ENCODE results near the gene IFI27L2.

IFI27L2 gene

DNA sequence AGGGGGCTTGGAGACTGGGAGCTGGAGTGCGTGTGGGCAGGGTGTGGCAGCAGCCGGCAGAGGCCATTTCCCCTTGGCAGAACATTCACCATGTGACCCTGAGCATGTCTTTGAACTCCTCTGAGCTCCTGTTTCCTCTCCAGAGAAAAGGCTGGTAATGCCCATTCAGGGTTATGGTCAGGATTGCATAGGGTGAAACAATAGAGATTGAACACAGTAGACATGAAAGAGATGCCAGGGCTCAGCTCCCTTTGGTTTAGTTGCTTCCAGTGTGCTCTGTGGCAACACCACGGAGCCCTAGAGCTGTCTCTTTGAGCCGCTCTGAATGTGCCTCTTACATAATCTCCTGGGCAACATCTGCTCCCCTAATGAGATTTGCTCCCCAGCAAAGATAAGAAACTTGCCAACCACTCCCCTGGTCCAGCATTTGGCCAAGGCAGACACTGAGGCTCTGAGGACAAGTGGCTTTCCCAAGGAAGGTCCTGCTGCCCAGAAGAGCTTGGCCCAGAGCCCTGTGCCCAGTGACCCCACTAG is 14.3 kb downstream of the IFI27L2 start:
- Histone ChIP-seq H3K27me3 (no peaks in the 10 kb centered on the region), H4K20me1 (no peaks in the 10 kb centered on the region), H3K4me1 (0 out of 2 replicates have a peak, but pooled peaks cover 7% of the 10 kb centered on the region), H3K27ac (no peak overlapping the region), H3K4me3 (no peak overlapping the region), H3K9me3 (peaks cover 12% of the 10 kb centered on the region), H3K36me3 (no peaks in the 10 kb centered on the region), H3K4me2 (no peak overlapping the region), H3K9ac (no peak overlapping the region)
- no peak for TF ChIP-seq Cebpa-rat (IDR thresholded peaks at IDR 0.05)

DNA sequence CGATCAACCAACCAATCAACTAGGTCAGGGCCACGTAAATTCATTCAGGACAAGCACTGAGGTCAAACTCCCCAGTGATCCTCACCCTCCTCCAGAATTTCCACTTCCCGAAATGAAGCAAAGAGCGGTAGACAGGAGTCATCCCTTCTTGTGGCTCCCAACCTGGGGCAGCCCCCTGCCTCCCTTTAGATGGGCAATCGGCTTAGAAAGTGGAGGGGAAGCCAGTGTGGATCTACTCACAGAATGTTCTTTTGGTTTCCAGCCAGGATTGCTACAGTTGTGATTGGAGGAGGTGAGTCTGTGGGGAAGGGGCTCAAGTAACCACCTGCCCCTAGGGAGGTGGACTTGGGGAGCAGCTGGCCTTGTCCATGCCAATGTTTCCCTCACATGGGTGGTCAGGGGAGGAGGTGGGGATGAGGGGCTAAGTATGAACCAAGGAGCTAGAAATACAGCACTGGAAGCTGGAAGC is 14.8 kb downstream of the IFI27L2 start:
- no peaks in the 10 kb centered on the region for H3K36me3 ChIP-seq
- TF ChIP-seq Cebpa-rat (IDR thresholded peaks at IDR 0.05) = no peak
- H3K4me2 ChIP-seq = no peak overlapping the region
- H3K4me1 ChIP-seq = 0 out of 2 replicates have a peak, but pooled peaks cover 7% of the 10 kb centered on the region
- no peak overlapping the region for H3K27ac ChIP-seq
- H3K4me3 ChIP-seq = no peak overlapping the region
- H3K9ac ChIP-seq = no peak overlapping the region
- H4K20me1 ChIP-seq = no peaks in the 10 kb centered on the region
- peaks cover 7% of the 10 kb centered on the region for H3K9me3 ChIP-seq
- H3K27me3 ChIP-seq = no peaks in the 10 kb centered on the region

DNA sequence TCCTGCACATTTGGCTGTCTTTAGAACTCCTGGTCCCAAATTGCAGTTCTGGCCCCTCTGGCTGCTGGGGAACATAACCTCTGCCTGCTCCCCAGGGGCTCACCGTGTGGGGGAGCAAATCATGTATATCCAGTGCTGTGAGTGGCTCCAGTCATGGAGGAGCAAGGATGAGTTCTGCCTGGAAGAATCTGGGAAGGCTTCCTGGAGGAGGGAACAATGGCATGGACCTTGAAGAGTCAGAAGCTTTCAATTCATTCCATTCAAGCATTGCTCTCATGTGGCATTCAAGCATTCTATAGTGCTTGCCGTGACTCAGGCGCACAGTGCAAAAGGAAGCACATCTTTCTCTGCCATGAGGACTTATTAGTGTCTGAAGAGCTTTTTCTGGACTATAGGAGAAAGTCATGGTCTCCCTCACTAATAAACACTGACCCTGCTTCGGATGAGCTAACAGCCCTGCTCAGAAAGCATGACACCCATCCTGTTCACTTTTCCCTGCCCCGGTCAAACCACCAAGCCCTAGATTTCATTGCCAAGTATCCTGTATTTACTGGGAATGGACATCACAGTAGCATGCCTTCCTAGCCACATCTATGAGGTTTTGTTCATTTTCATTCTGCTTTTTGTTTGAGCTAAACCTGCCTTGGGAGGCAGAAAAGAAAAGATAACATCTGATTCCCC is 15.4 kb downstream of the IFI27L2 start:
- no peak for TF ChIP-seq Cebpa-rat (IDR thresholded peaks at IDR 0.05)
- Histone ChIP-seq H3K36me3 (no peaks in the 10 kb centered on the region), H3K4me2 (no peak overlapping the region), H3K4me3 (no peak overlapping the region), H4K20me1 (no peaks in the 10 kb centered on the region), H3K27ac (no peak overlapping the region), H3K4me1 (0 out of 2 replicates have a peak, but pooled peaks cover 7% of the 10 kb centered on the region), H3K9me3 (peaks cover 2% of the 10 kb centered on the region), H3K9ac (no peak overlapping the region), H3K27me3 (no peaks in the 10 kb centered on the region)

DNA sequence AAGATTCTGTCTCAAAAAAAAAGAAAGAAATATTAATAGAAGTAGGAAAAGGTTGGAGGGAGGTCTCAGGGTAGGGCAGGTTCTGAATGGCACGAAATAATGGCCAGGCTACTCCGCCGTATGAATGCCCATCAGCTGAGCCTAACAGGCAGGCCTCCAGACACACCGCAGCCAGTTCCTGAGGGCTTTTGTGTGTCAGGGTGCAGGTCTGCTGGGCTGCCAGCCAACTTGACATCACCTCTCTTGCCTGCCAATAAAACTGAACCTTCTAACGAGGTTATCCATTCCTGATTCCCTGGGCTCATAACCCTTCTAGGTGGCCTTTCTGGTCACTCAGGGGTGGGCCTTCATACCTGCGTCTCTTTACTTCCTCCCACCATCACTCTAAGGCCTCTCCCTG is 15.9 kb downstream of the IFI27L2 start:
- H3K4me1 ChIP-seq = 0 out of 2 replicates have a peak, but pooled peaks cover 7% of the 10 kb centered on the region
- H3K27me3 ChIP-seq = no peaks in the 10 kb centered on the region
- no peak overlapping the region for H3K27ac ChIP-seq
- no peak overlapping the region for H3K4me2 ChIP-seq
- no peak overlapping the region for H3K4me3 ChIP-seq
- TF ChIP-seq Cebpa-rat (IDR thresholded peaks at IDR 0.05) = no peak
- no peaks in the 10 kb centered on the region for H4K20me1 ChIP-seq
- H3K9ac ChIP-seq = no peak overlapping the region
- no peaks in the 10 kb centered on the region for H3K9me3 ChIP-seq
- H3K36me3 ChIP-seq = no peaks in the 10 kb centered on the region

DNA sequence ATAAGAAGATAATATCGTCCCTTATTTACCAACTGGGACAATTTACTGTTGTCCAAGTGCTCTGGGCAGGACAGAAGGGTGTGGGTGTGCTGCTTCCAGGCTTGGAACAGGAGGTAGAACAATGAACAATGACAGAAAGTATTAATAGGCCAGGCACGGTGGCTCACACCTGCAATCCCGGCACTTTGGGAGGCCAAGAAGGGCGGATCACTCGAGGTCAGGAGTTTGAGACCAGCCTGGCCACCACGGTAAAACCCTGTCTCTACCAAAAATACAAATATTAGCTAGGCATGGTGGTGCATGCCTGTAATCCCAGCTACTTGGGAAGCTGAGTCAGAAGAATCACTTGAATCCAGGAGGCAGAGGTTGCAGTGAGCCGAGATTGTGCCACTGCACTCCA is 16.3 kb downstream of the IFI27L2 start:
- no peak overlapping the region for H3K4me3 ChIP-seq
- no peaks in the 10 kb centered on the region for H4K20me1 ChIP-seq
- H3K36me3 ChIP-seq = no peaks in the 10 kb centered on the region
- H3K27me3 ChIP-seq = no peaks in the 10 kb centered on the region
- H3K27ac ChIP-seq = no peak overlapping the region
- no peak overlapping the region for H3K9ac ChIP-seq
- no peaks in the 10 kb centered on the region for H3K9me3 ChIP-seq
- 0 out of 2 replicates have a peak, but pooled peaks cover 7% of the 10 kb centered on the region for H3K4me1 ChIP-seq
- no peak for TF ChIP-seq Cebpa-rat (IDR thresholded peaks at IDR 0.05)
- no peak overlapping the region for H3K4me2 ChIP-seq

DNA sequence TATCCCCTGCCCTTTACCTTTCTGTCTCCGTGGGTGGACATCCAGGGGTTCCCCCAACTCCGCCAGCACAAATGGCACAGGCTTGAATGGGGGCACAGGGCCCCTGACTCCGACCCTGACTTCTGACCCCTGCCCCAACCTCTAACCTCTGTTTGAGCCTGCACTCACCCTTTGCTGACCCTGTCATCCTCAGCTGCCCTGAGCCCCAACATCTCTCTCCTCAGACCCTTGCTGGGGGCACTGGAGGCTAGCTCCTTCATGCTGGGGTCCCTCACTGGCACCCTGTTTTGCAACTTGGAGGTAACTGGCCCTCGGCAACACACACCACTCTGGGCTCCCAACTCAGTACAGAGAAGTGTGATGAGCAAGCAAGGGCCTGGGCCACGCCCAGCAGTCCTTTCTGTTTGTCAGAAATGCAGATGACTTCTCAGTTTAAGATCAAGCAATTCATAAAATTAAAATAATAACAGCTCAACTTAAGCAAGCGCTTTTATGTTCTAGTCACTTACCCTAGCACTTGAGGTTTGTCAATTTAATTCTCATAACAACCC is 16.8 kb downstream of the IFI27L2 start:
- H4K20me1 ChIP-seq = no peaks in the 10 kb centered on the region
- H3K9me3 ChIP-seq = no peaks in the 10 kb centered on the region
- H3K27ac ChIP-seq = no peak overlapping the region
- H3K27me3 ChIP-seq = no peaks in the 10 kb centered on the region
- H3K9ac ChIP-seq = no peak overlapping the region
- no peak overlapping the region for H3K4me2 ChIP-seq
- H3K4me3 ChIP-seq = no peak overlapping the region
- H3K36me3 ChIP-seq = no peaks in the 10 kb centered on the region
- 0 out of 2 replicates have a peak, but pooled peaks cover 7% of the 10 kb centered on the region for H3K4me1 ChIP-seq
- TF ChIP-seq Cebpa-rat (IDR thresholded peaks at IDR 0.05) = no peak

DNA sequence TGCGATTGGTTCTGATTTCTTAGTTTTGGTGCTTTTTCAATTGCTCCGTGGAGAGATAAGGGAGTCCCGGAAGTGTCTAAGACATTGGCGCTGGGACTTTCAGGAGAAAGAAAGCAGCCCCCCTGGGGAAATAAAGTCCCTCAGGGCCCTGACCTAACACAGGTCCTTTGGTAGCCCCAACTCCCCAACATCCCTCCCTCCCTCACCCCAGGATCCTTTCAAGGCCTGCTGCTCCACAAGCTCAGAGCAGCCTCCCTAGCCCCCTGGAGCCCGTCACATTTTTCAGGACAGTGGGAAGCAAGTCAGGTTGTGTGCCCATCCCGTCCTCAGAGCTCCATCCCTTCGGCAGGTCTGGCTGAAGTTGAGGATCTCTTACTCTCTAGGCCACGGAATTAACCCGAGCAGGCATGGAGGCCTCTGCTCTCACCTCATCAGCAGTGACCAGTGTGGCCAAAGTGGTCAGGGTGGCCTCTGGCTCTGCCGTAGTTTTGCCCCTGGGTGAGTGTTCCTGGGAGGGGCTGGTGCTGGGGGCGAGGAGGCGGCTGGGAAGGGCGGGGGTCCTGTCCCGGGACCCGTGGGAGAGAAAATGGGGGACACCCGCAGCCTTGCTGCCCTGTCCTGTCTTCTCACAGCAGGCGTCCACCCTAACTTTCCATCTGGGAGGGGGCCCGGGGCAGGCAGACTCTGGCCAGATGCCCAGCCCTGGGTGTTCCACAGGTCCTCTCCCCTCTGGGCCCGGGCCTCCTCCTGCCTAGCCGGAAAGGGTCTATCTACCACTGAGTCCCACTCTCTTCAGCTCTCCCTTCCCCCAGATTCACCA is 17.9 kb downstream of the IFI27L2 start:
- Histone ChIP-seq H3K9ac (no peak overlapping the region), H3K27me3 (no peaks in the 10 kb centered on the region), H3K4me2 (no peak overlapping the region), H4K20me1 (no peaks in the 10 kb centered on the region), H3K9me3 (no peaks in the 10 kb centered on the region), H3K27ac (no peak overlapping the region), H3K4me3 (no peak overlapping the region), H3K4me1 (0 out of 2 replicates have a peak, but pooled peaks cover 7% of the 10 kb centered on the region), H3K36me3 (no peaks in the 10 kb centered on the region)
- no peak for TF ChIP-seq Cebpa-rat (IDR thresholded peaks at IDR 0.05)

DNA sequence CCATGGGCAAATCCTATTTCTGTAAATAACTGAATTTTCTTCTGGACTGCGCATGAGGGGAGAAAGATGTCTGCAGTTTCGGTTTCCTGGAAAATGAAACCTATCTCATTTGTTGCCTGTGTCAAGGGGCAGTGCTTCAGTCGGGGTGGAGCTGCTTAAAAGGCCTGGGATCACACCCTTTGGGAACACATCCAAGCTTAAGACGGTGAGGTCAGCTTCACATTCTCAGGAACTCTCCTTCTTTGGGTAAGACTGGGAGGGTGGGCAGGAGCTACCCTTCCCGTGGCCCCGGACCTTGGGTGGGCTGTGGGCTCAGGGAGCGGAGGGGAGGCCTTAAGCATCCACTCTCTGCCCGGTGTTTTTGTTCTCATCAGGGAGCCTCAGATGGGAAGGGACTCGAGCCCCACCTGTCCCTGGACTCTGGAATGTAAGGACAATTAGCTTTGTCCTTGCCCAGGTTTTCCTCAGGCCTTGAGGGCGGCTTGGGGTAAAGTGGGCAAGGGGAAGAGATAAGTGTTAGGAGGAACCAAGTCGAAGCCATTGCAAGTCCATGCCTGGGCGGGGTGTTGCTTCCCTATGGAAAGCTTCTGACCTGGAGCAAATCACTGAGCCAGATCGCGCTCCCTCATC is 18.7 kb downstream of the IFI27L2 start, which contains the start of gene IFI27:
Gene IFI27 (plus strand): TSS at position 185 of the 630 bp plus-strand sequence.
- Histone ChIP-seq H3K27ac (no peak within 1 kb of the TSS), H3K4me1 (peaks cover 11% of the 10 kb centered on the region; the same call in 1 of the 2 replicates), H3K36me3 (no peaks in the 10 kb centered on the region), H3K4me2 (no peak within 1 kb of the TSS), H3K4me3 (no peak within 1 kb of the TSS), H3K9me3 (no peaks in the 10 kb centered on the region), H4K20me1 (no peaks in the 10 kb centered on the region), H3K27me3 (no peaks in the 10 kb centered on the region), H3K9ac (no peak within 1 kb of the TSS)
- TF ChIP-seq Cebpa-rat (IDR thresholded peaks at IDR 0.05) = no peak

DNA sequence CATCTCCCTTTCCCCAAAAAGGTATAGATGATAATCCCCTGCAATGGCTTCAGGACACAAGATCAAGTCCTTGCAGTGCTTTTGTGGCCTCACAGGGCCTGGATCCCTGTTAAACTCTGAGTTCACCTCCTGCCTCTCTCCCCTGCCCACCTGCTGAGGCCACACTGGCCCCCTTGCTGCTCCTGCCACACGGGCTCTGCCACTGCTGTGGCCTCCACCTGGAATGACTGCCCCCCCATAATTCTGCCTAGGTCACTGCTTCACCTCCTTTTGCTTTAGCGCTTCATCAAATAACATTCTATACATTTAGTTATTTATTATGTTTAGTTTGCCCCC is 19.5 kb downstream of the IFI27L2 start:
- no peak for TF ChIP-seq Cebpa-rat (IDR thresholded peaks at IDR 0.05)
- Histone ChIP-seq H3K9ac (no peak overlapping the region), H3K27me3 (no peaks in the 10 kb centered on the region), H3K9me3 (no peaks in the 10 kb centered on the region), H3K4me3 (no peak overlapping the region), H4K20me1 (no peaks in the 10 kb centered on the region), H3K4me2 (no peak overlapping the region), H3K36me3 (no peaks in the 10 kb centered on the region), H3K27ac (no peak overlapping the region), H3K4me1 (peaks cover 7% of the 10 kb centered on the region; the same call in 1 of the 2 replicates)

Measured in BLaER1 (cell line).